Measurements from ENCODE around the gene SPO11.

DNA sequence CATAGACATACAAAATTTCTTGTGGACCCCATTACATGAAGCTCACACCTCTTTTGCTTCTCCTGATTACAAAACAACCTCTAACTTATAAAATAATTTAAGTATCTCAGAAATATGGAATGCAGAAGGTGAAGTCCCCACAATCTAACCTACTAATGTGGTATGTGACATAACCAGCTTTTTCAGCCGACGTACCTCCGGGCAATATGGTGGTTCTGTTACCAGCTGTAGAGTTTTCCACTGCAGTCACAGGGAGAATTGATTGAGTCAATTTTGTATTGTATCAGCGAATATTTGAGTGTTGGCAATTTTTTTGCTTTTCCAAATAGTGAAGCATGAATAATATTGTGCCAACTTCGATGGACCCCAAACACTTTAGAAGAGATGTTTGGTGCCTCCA, 15.7 kb upstream of the SPO11 start:
- TF ChIP-seq, protein P1, sequence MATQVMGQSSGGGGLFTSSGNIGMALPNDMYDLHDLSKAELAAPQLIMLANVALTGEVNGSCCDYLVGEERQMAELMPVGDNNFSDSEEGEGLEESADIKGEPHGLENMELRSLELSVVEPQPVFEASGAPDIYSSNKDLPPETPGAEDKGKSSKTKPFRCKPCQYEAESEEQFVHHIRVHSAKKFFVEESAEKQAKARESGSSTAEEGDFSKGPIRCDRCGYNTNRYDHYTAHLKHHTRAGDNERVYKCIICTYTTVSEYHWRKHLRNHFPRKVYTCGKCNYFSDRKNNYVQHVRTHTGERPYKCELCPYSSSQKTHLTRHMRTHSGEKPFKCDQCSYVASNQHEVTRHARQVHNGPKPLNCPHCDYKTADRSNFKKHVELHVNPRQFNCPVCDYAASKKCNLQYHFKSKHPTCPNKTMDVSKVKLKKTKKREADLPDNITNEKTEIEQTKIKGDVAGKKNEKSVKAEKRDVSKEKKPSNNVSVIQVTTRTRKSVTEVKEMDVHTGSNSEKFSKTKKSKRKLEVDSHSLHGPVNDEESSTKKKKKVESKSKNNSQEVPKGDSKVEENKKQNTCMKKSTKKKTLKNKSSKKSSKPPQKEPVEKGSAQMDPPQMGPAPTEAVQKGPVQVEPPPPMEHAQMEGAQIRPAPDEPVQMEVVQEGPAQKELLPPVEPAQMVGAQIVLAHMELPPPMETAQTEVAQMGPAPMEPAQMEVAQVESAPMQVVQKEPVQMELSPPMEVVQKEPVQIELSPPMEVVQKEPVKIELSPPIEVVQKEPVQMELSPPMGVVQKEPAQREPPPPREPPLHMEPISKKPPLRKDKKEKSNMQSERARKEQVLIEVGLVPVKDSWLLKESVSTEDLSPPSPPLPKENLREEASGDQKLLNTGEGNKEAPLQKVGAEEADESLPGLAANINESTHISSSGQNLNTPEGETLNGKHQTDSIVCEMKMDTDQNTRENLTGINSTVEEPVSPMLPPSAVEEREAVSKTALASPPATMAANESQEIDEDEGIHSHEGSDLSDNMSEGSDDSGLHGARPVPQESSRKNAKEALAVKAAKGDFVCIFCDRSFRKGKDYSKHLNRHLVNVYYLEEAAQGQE (IDR thresholded peaks at IDR 0.05; ENCODE audit: unreplicated experiment), result no peak
- no peak for TF ChIP-seq CTCF (conservative IDR thresholded peaks at IDR 0.05; ENCODE audit: low read depth in 2 of 2)
- TF ChIP-seq EZH2 (IDR thresholded peaks at IDR 0.05; ENCODE audit: low read depth, unreplicated experiment), result no peak
- TF ChIP-seq POLR2AphosphoS5 (IDR thresholded peaks at IDR 0.05; ENCODE audit: low read depth), result no peak
- no peak for TF ChIP-seq CREB1 (CRISPR knock-in tag; IDR thresholded peaks at IDR 0.05; ENCODE audit: low read depth)
- no peak for TF ChIP-seq EZH2phosphoT487 (IDR thresholded peaks at IDR 0.05; ENCODE audit: unreplicated experiment)
- TF ChIP-seq, protein P2, sequence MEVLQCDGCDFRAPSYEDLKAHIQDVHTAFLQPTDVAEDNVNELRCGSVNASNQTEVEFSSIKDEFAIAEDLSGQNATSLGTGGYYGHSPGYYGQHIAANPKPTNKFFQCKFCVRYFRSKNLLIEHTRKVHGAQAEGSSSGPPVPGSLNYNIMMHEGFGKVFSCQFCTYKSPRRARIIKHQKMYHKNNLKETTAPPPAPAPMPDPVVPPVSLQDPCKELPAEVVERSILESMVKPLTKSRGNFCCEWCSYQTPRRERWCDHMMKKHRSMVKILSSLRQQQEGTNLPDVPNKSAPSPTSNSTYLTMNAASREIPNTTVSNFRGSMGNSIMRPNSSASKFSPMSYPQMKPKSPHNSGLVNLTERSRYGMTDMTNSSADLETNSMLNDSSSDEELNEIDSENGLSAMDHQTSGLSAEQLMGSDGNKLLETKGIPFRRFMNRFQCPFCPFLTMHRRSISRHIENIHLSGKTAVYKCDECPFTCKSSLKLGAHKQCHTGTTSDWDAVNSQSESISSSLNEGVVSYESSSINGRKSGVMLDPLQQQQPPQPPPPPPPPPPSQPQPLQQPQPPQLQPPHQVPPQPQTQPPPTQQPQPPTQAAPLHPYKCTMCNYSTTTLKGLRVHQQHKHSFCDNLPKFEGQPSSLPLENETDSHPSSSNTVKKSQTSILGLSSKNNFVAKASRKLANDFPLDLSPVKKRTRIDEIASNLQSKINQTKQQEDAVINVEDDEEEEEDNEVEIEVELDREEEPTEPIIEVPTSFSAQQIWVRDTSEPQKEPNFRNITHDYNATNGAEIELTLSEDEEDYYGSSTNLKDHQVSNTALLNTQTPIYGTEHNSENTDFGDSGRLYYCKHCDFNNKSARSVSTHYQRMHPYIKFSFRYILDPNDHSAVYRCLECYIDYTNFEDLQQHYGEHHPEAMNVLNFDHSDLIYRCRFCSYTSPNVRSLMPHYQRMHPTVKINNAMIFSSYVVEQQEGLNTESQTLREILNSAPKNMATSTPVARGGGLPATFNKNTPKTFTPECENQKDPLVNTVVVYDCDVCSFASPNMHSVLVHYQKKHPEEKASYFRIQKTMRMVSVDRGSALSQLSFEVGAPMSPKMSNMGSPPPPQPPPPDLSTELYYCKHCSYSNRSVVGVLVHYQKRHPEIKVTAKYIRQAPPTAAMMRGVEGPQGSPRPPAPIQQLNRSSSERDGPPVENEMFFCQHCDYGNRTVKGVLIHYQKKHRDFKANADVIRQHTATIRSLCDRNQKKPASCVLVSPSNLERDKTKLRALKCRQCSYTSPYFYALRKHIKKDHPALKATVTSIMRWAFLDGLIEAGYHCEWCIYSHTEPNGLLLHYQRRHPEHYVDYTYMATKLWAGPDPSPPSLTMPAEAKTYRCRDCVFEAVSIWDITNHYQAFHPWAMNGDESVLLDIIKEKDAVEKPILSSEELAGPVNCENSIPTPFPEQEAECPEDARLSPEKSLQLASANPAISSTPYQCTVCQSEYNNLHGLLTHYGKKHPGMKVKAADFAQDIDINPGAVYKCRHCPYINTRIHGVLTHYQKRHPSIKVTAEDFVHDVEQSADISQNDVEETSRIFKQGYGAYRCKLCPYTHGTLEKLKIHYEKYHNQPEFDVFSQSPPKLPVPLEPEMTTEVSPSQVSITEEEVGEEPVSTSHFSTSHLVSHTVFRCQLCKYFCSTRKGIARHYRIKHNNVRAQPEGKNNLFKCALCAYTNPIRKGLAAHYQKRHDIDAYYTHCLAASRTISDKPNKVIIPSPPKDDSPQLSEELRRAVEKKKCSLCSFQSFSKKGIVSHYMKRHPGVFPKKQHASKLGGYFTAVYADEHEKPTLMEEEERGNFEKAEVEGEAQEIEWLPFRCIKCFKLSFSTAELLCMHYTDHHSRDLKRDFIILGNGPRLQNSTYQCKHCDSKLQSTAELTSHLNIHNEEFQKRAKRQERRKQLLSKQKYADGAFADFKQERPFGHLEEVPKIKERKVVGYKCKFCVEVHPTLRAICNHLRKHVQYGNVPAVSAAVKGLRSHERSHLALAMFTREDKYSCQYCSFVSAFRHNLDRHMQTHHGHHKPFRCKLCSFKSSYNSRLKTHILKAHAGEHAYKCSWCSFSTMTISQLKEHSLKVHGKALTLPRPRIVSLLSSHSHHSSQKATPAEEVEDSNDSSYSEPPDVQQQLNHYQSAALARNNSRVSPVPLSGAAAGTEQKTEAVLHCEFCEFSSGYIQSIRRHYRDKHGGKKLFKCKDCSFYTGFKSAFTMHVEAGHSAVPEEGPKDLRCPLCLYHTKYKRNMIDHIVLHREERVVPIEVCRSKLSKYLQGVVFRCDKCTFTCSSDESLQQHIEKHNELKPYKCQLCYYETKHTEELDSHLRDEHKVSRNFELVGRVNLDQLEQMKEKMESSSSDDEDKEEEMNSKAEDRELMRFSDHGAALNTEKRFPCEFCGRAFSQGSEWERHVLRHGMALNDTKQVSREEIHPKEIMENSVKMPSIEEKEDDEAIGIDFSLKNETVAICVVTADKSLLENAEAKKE (CRISPR knock-in tag; IDR thresholded peaks at IDR 0.05), result no peak
- TF ChIP-seq ZNF114 (CRISPR knock-in tag; IDR thresholded peaks at IDR 0.05), result no peak
- TF ChIP-seq NANOG (IDR thresholded peaks at IDR 0.05; ENCODE audit: borderline replicate concordance), result no peak
- TF ChIP-seq ETS1 (IDR thresholded peaks at IDR 0.05), result no peak

Measured in GM23338 (cell line).